ENCODE measurements around the gene DUSP6.
"Not testable (repeated sequence)": the region's sequence is repeated elsewhere in the genome, so short reads cannot be mapped to it uniquely, and the experiment has no call there.

The DUSP6 gene

DNA sequence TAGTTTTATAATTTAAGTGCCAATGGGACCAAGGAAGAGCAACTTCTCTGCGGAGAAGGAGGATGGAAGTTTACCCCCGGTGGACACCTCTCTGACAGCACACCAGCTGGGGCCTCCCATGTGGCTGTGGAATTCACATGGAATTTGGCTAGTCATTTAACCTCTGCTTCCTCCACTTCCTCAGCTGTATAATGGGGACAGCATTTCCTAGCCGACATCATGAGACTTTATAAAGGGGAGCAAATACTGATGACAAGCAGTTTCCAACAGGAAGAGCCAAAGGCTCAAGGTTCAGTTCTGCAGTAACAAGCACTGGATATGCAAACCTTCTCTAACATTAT, 7.5 kb downstream of the DUSP6 start:
- peaks cover 7% of the 10 kb centered on the region; the same call in 1 of the 2 replicates for H3K4me1 ChIP-seq (ENCODE audit: control insufficient read depth, insufficient read depth, low read length)
- peaks cover 4% of the 10 kb centered on the region; the same call in 1 of the 2 replicates for H3K27me3 ChIP-seq (ENCODE audit: control insufficient read depth, insufficient read depth, low read length)
- H3K36me3 ChIP-seq (ENCODE audit: control insufficient read depth, insufficient read depth, low read length) = no peaks in the 10 kb centered on the region
- no peak for DNase-seq (ENCODE audit: low read depth, low spot score)
- H3K4me3 ChIP-seq (ENCODE audit: low read length) = no peak overlapping the region
- H3K9me3 ChIP-seq (ENCODE audit: control insufficient read depth, insufficient read depth, low read length) = no peaks in the 10 kb centered on the region
- WGBS (ENCODE audit: insufficient coverage, insufficient read length) = no CpG with 5 or more reads among the region's 3 CpGs
- no peak overlapping the region for H3K27ac ChIP-seq (ENCODE audit: low read length)

DNA sequence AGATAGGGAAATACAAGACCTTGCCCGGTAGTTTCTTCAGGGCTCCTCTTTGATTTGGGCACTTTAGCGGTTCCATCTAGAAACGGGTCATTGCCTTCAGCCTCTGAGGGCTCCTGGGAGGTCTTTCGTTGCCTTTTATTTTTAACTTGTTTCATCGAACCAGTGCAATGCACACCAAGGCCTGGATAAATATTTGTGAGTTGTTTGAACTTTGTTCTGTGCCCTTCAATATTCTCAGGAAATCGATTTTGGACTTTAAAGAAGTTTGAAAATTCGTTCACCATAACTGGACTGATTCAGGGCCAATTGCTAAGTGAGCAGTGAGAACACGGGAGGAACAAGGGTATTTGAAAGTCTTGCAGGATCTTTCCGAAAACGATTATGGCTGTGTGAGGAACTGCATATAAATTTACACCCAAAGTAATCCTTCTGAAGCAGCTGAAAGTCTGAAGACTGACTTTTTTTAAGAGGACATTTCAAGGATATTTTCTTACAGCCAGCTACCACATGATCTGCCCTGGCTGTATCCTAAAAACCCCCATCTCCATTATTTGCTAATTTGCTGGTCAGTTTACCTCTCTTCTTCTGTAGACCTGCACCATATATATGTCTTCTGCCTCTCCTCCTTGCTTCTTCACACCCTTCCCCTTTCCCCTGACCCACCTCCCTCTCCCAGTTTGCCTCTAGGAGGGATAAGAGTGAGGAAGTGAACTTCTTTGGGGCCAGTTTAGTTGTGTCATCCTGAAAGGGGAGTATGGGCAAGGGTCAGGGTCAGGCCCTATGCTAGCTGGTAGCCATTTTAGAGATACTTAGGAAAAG, 8.0 kb downstream of the DUSP6 start:
- Histone ChIP-seq H3K27ac (ENCODE audit: low read length) (no peak overlapping the region), H3K4me3 (ENCODE audit: low read length) (no peak overlapping the region)
- WGBS (ENCODE audit: insufficient coverage, insufficient read length) = no CpG with 5 or more reads among the region's 10 CpGs

DNA sequence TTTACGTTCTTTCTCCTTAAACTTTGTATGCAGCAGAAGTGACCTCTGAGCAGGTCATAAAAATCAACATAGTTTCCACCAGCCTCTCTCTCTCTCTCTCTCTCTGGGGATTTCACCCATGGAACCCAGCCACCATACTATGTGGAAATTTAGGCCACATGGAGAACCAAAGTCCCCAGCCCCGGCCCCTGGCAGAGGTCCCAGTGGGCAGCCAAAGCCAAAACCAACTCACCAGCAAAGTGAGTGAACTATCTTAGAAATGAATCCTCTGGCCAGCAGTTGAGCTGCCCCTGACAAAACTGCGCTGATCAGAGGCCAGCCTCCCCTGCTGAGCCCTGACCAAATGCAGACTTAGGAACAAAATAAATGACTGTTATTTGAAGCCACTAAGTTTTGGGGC, 9.2 kb downstream of the DUSP6 start:
- Histone ChIP-seq H3K4me1 (ENCODE audit: control insufficient read depth, insufficient read depth, low read length) (peaks cover 2% of the 10 kb centered on the region; the same call in 1 of the 2 replicates), H3K36me3 (ENCODE audit: control insufficient read depth, insufficient read depth, low read length) (no peaks in the 10 kb centered on the region), H3K9me3 (ENCODE audit: control insufficient read depth, insufficient read depth, low read length) (no peaks in the 10 kb centered on the region), H3K4me3 (ENCODE audit: low read length) (no peak overlapping the region), H3K27me3 (ENCODE audit: control insufficient read depth, insufficient read depth, low read length) (no peaks in the 10 kb centered on the region; the same call in 1 of the 2 replicates), H3K27ac (ENCODE audit: low read length) (no peak overlapping the region)
- DNase-seq (ENCODE audit: low read depth, low spot score) = no peak
- no CpG with 5 or more reads among the region's 3 CpGs for WGBS (ENCODE audit: insufficient coverage, insufficient read length)

More for the DNA sequence above, 8.0 kb downstream of the DUSP6 start:
- DNase-seq (ENCODE audit: low read depth, low spot score) = no peak
- Histone ChIP-seq H3K36me3 (ENCODE audit: control insufficient read depth, insufficient read depth, low read length) (no peaks in the 10 kb centered on the region), H3K4me1 (ENCODE audit: control insufficient read depth, insufficient read depth, low read length) (peaks cover 6% of the 10 kb centered on the region; the same call in 1 of the 2 replicates), H3K27me3 (ENCODE audit: control insufficient read depth, insufficient read depth, low read length) (peaks cover 3% of the 10 kb centered on the region; the same call in 1 of the 2 replicates), H3K9me3 (ENCODE audit: control insufficient read depth, insufficient read depth, low read length) (no peaks in the 10 kb centered on the region)

DNA sequence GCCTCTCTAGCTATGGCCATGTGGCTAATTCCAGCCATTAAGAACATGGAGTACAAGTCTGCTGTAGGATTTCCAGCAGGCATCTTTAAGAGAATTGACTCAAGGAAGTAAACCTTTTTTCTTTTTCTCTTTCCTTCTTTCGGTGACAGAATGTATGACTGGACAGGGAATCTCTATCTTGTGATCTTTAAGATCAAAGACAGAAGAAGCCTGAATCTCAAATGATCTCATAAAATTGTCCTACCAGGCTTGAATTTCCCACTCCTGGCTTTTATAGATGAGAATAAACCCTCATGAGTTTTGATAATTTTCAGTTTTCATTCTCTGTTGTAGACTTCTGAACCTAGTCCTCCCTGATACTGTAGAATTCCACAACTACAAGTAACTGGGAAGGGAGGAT, 11.4 kb downstream of the DUSP6 start:
- Histone ChIP-seq H3K4me3 (ENCODE audit: low read length) (no peak overlapping the region), H3K4me1 (ENCODE audit: control insufficient read depth, insufficient read depth, low read length) (peaks cover 4% of the 10 kb centered on the region; the same call in 1 of the 2 replicates), H3K36me3 (ENCODE audit: control insufficient read depth, insufficient read depth, low read length) (no peaks in the 10 kb centered on the region), H3K27me3 (ENCODE audit: control insufficient read depth, insufficient read depth, low read length) (no peaks in the 10 kb centered on the region; the same call in 1 of the 2 replicates), H3K9me3 (ENCODE audit: control insufficient read depth, insufficient read depth, low read length) (no peaks in the 10 kb centered on the region), H3K27ac (ENCODE audit: low read length) (no peak overlapping the region)
- WGBS (ENCODE audit: insufficient coverage, insufficient read length) = no CpG with 5 or more reads among the region's 1 CpG
- DNase-seq (ENCODE audit: low read depth, low spot score) = no peak

DNA sequence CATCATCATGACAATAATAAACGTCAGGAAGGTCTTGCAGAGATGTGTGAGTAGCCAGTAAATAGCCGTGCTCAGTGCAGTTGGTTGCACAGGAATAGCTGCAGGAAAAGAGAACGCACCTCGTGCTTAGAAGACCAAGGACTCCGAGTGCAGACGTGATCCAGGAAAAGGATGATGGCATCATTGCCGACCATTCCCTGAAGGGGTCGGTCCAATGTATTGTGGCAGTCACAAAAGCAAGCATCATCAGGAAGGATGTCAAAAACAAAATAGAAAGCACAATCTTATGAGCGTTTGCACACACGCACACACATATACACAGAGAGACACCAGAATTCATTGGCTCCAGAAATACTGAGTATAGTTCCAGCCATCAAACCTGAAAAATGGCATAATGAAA, 12.8 kb downstream of the DUSP6 start:
- Histone ChIP-seq H3K4me3 (ENCODE audit: low read length) (no peak overlapping the region), H3K27me3 (ENCODE audit: control insufficient read depth, insufficient read depth, low read length) (no peaks in the 10 kb centered on the region), H3K4me1 (ENCODE audit: control insufficient read depth, insufficient read depth, low read length) (peaks cover 1% of the 10 kb centered on the region; the same call in 1 of the 2 replicates), H3K27ac (ENCODE audit: low read length) (no peak overlapping the region), H3K36me3 (ENCODE audit: control insufficient read depth, insufficient read depth, low read length) (no peaks in the 10 kb centered on the region), H3K9me3 (ENCODE audit: control insufficient read depth, insufficient read depth, low read length) (no peaks in the 10 kb centered on the region)
- no CpG with 5 or more reads among the region's 10 CpGs for WGBS (ENCODE audit: insufficient coverage, insufficient read length)
- DNase-seq (ENCODE audit: low read depth, low spot score) = no peak

DNA sequence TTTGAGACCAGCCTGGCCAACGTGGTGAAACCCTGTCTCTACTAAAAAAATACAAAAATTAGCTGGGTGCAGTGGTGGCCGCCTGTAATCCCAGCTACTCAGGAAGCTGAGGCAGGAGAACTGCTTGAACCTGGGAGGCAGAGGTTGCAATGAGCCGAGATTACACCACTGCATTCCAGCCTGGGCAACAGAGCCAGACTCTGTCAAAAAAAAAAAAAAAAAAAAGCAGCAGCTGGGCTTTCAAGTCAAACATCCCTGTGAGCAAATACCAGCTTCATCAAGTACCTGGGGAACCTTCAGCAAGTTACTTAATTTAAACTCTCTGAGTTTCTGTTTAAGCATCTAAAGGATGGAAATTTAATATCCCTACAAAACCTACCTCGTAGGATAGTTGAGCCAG, 15.2 kb downstream of the DUSP6 start:
- not testable (repeated sequence) for H3K9me3 ChIP-seq (ENCODE audit: control insufficient read depth, insufficient read depth, low read length); DNase-seq (ENCODE audit: low read depth, low spot score); H3K36me3 ChIP-seq (ENCODE audit: control insufficient read depth, insufficient read depth, low read length); H3K27ac ChIP-seq (ENCODE audit: low read length); H3K27me3 ChIP-seq (ENCODE audit: control insufficient read depth, insufficient read depth, low read length); H3K4me1 ChIP-seq (ENCODE audit: control insufficient read depth, insufficient read depth, low read length); H3K4me3 ChIP-seq (ENCODE audit: low read length)
- no CpG with 5 or more reads among the region's 4 CpGs for WGBS (ENCODE audit: insufficient coverage, insufficient read length)

DNA sequence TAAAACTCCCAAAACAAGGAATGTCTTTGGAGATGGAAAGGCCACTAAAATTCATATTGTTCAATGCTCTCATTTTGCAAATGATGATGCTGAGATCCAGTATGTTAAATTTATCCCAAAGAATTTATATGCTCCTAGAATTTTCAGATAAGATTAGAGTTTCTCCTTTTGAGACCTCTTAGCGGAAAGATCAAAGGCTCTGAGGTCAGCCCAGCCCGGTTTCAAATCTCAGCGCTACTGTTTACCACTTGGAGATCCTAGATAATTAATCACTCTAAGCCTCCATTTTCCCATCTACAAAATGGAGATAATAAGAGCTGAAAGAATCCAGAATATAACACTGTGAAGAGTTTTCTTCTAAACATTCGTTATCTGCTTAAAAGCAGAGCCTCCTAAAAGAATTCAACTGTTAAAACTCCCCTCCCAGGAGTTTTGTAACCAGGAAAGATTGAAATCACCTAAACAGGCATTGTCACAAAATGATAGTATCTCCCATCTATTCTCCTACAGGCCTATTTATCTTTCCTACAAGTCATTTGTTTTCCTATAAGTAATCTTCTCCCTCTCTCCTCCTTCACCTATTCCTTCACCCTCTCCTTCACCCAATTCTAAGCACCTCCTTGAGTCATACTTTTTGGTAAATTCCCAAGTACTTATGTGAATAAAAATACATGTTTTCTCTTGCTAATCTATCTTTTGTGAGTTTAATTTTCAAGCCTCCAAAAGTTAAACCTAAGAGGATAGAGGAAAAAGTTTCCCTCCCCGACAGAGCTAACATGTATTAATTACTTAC, 16.7 kb downstream of the DUSP6 start:
- Histone ChIP-seq H3K4me1 (ENCODE audit: control insufficient read depth, insufficient read depth, low read length) (peaks cover 1% of the 10 kb centered on the region; the same call in 1 of the 2 replicates), H3K9me3 (ENCODE audit: control insufficient read depth, insufficient read depth, low read length) (no peaks in the 10 kb centered on the region), H3K27ac (ENCODE audit: low read length) (no peak overlapping the region), H3K4me3 (ENCODE audit: low read length) (no peak overlapping the region), H3K27me3 (ENCODE audit: control insufficient read depth, insufficient read depth, low read length) (no peaks in the 10 kb centered on the region), H3K36me3 (ENCODE audit: control insufficient read depth, insufficient read depth, low read length) (no peaks in the 10 kb centered on the region)
- no CpG with 5 or more reads among the region's 5 CpGs for WGBS (ENCODE audit: insufficient coverage, insufficient read length)
- no peak for DNase-seq (ENCODE audit: low read depth, low spot score)

DNA sequence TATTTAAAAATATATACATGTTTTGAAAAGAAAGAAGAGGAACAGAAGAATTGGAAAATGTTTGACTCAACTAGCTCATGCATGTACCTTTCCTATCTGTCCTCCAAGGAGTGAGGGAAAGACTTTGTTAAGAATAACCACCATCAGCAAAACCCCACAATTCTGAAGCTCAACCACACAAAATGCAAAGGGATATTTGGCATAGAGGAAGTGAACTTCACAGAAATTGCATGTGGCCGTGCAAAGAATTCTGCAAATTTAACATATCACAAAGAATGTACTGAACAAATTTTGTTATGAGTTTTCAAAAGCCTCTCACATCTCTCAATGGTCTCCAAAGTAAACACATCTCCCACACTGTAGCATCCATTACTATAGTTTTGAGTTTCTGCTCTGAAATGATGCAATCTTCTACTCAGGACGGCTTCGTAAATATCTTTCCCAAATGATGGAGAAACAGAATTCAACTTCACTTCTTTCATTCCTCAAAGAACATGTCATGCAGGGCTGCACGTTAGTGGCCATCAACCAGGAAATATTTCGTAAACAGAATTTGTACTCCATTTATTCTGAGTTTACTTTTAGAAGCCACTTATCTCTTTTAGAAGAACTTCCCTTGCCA, 17.6 kb downstream of the DUSP6 start:
- Histone ChIP-seq H3K4me3 (ENCODE audit: low read length) (no peak overlapping the region), H3K9me3 (ENCODE audit: control insufficient read depth, insufficient read depth, low read length) (no peaks in the 10 kb centered on the region), H3K4me1 (ENCODE audit: control insufficient read depth, insufficient read depth, low read length) (peaks cover 1% of the 10 kb centered on the region; the same call in 1 of the 2 replicates), H3K36me3 (ENCODE audit: control insufficient read depth, insufficient read depth, low read length) (no peaks in the 10 kb centered on the region), H3K27ac (ENCODE audit: low read length) (no peak overlapping the region), H3K27me3 (ENCODE audit: control insufficient read depth, insufficient read depth, low read length) (no peaks in the 10 kb centered on the region)
- DNase-seq (ENCODE audit: low read depth, low spot score) = no peak
- no CpG with 5 or more reads among the region's 5 CpGs for WGBS (ENCODE audit: insufficient coverage, insufficient read length)

DNA sequence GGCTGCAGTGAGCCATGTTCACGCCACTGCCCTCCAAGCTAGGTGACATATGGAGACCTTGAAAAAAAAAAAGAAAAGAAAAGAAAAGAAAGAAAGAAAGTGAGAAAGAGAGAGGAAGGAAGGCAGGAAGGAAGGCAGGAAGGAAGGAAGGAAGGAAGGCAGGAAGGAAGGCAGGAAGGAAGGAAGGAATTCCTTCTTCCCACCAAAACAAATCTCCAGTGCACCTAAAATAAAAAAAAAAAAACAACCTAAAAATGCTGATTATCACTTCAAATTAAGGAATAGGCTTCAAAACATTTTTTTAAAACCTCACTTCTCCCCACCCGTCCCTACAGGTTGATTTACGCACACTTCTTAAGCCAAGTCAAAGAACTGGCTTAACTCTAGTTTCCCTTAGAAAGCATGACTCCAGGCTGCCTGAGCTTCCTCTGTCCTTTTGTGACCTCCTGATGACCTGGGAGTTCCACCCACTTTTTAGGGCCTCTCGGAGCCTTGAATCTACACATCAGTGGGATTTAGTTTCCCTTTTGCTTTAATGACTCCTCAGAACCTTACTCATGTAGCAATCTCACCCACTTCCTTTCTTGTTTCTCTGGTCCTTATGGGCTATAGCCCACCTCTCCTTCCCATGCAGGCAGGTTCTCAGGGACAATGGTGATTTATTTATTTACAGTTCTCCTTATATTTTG, 18.6 kb downstream of the DUSP6 start:
- Histone ChIP-seq H3K4me3 (ENCODE audit: low read length) (no peak overlapping the region), H3K27ac (ENCODE audit: low read length) (no peak overlapping the region), H3K36me3 (ENCODE audit: control insufficient read depth, insufficient read depth, low read length) (no peaks in the 10 kb centered on the region), H3K9me3 (ENCODE audit: control insufficient read depth, insufficient read depth, low read length) (no peaks in the 10 kb centered on the region), H3K27me3 (ENCODE audit: control insufficient read depth, insufficient read depth, low read length) (no peaks in the 10 kb centered on the region), H3K4me1 (ENCODE audit: control insufficient read depth, insufficient read depth, low read length) (peaks cover 2% of the 10 kb centered on the region; the same call in 1 of the 2 replicates)
- 100% methylated on average over 2 of the region's 4 CpGs for WGBS (ENCODE audit: insufficient coverage, insufficient read length)
- DNase-seq (ENCODE audit: low read depth, low spot score) = no peak

Data from iPS DF 6.9 (cell line).